H9 (cell line): Measurements from ENCODE around the gene COL23A1. TPM values are rescaled to one million over a fixed set of nuclear protein-coding genes. Genes with fewer than 3 reads are reported as not detected.

Experiments used
- DNase-seq: peaks from one replicate; pipeline ENCODE4 v3.0.0-alpha.2; 2017
- H2AFZ ChIP-seq: one replicate; pipeline ENCODE4 v1.6.1; 2013; ENCODE audit warnings: mild to moderate bottlenecking, low read length, control low read depth, moderate library complexity
- H2AK5ac ChIP-seq: 2 replicates; pipeline ENCODE4 v1.6.1; 2013; ENCODE audit warnings: low read length, control low read depth, mixed read lengths; ENCODE audit not compliant: insufficient read length
- H2BK120ac ChIP-seq: one replicate; pipeline ENCODE4 v1.6.1; 2013; ENCODE audit warnings: low read depth, mild to moderate bottlenecking, low read length, control low read depth, inconsistent platforms; ENCODE audit not compliant: poor library complexity, severe bottlenecking
- H2BK12ac ChIP-seq: 2 replicates; pipeline ENCODE4 v1.6.1; 2013; ENCODE audit warnings: low read length, control low read depth, mixed read lengths, low read depth; ENCODE audit not compliant: insufficient read length
- H2BK15ac ChIP-seq: 2 replicates; pipeline ENCODE4 v1.6.1; 2013; ENCODE audit warnings: low read depth, low read length, control low read depth
- H2BK20ac ChIP-seq: one replicate; pipeline ENCODE4 v1.6.1; 2013; ENCODE audit warnings: low read depth, mild to moderate bottlenecking, low read length, control low read depth, inconsistent platforms; ENCODE audit not compliant: poor library complexity, severe bottlenecking
- H2BK5ac ChIP-seq: 2 replicates; pipeline ENCODE4 v1.6.1; 2013; ENCODE audit warnings: low read length, control low read depth, mixed read lengths; ENCODE audit not compliant: insufficient read length
- H3K14ac ChIP-seq: 2 replicates; pipeline ENCODE4 v1.6.1; 2013; ENCODE audit warnings: low read length, control low read depth; ENCODE audit not compliant: insufficient read depth
- H3K18ac ChIP-seq: 2 replicates; pipeline ENCODE4 v1.6.1; 2013; ENCODE audit warnings: low read depth, mild to moderate bottlenecking, mixed read lengths, low read length, control low read depth; ENCODE audit not compliant: insufficient read length
- H3K23ac ChIP-seq: 2 replicates; pipeline ENCODE4 v1.6.1; 2013; ENCODE audit warnings: low read length, control low read depth, mixed read lengths, low read depth; ENCODE audit not compliant: insufficient read length
- H3K23me2 ChIP-seq: 2 replicates; pipeline ENCODE4 v1.6.1; 2013; ENCODE audit warnings: low read depth, mild to moderate bottlenecking, mixed read lengths, low read length, control low read depth; ENCODE audit not compliant: insufficient read length, poor library complexity, severe bottlenecking
- H3K27ac ChIP-seq: 2 replicates; pipeline ENCODE4 v1.5.1; 2013; ENCODE audit warnings: low read length, control low read depth, mixed read lengths, low read depth; ENCODE audit not compliant: insufficient read length
- H3K27me3 ChIP-seq: 2 replicates; pipeline ENCODE4 v1.6.1; 2013; ENCODE audit warnings: low read length, control low read depth, inconsistent platforms; ENCODE audit not compliant: insufficient read depth
- H3K4ac ChIP-seq: 2 replicates; pipeline ENCODE4 v1.6.1; 2013; ENCODE audit warnings: low read depth, mild to moderate bottlenecking, control low read depth, inconsistent platforms, low read length, moderate library complexity
- H3K4me1 ChIP-seq: 2 replicates; pipeline ENCODE4 v1.6.1; 2013; ENCODE audit warnings: low read length, control low read depth, inconsistent platforms; ENCODE audit not compliant: insufficient read depth
- H3K4me2 ChIP-seq: 2 replicates; pipeline ENCODE4 v1.6.1; 2013; ENCODE audit warnings: low read length, control low read depth, mixed read lengths; ENCODE audit not compliant: insufficient read length, insufficient read depth
- H3K56ac ChIP-seq: 2 replicates; pipeline ENCODE4 v1.6.1; 2013; ENCODE audit warnings: low read depth, mild to moderate bottlenecking, mixed read lengths, low read length, control low read depth; ENCODE audit not compliant: insufficient read length
- H3K79me1 ChIP-seq: 2 replicates; pipeline ENCODE4 v1.6.1; 2013; ENCODE audit warnings: low read depth, mild to moderate bottlenecking, moderate library complexity, low read length, control low read depth, inconsistent platforms; ENCODE audit not compliant: insufficient read depth, poor library complexity, severe bottlenecking
- H3K79me2 ChIP-seq: 2 replicates; pipeline ENCODE4 v1.6.1; 2013; ENCODE audit warnings: low read length, control low read depth, inconsistent platforms; ENCODE audit not compliant: insufficient read depth
- H3K9ac ChIP-seq: 2 replicates; pipeline ENCODE4 v1.6.1; 2013; ENCODE audit warnings: low read length, control low read depth, mixed read lengths; ENCODE audit not compliant: insufficient read length; ENCODE audit errors: extremely low read depth
- H3K9me3 ChIP-seq: one replicate; pipeline ENCODE4 v1.6.1; 2013; ENCODE audit warnings: low read depth, low read length, inconsistent platforms; ENCODE audit not compliant: control insufficient read depth
- H3T11ph ChIP-seq: one replicate; pipeline ENCODE4 v1.6.1; 2013; ENCODE audit warnings: mild to moderate bottlenecking, low read length, control low read depth, inconsistent platforms
- H4K20me1 ChIP-seq: one replicate; pipeline ENCODE4 v1.6.1; 2013; ENCODE audit not compliant: control insufficient read depth, insufficient read length, insufficient read depth
- H4K5ac ChIP-seq: 2 replicates; pipeline ENCODE4 v1.6.1; 2013; ENCODE audit warnings: low read depth, mild to moderate bottlenecking, mixed read lengths, low read length, control low read depth; ENCODE audit not compliant: insufficient read length
- H4K8ac ChIP-seq: replicated peaks from 2 replicates; pipeline ENCODE4 v1.6.1; 2013; ENCODE audit warnings: low read length, control low read depth, mixed read lengths, low read depth; ENCODE audit not compliant: insufficient read length
- H4K91ac ChIP-seq: 2 replicates; pipeline ENCODE4 v1.6.1; 2013; ENCODE audit warnings: low read depth, mild to moderate bottlenecking, moderate library complexity, mixed read lengths, low read length, control low read depth; ENCODE audit not compliant: insufficient read length
- H3K27ac Mint-ChIP-seq, 3 experiments: 2 replicates in 2 of 3; 3 replicates in 1 of 3; pipeline ENCODE4 v1.8.0; 2020 to 2021; ENCODE audit warnings: mixed read lengths in 3 of 3, mild to moderate bottlenecking in 1 of 3, moderate library complexity in 1 of 3
- H3K27me3 Mint-ChIP-seq: 2 replicates; pipeline ENCODE4 v1.8.0; 2021; ENCODE audit warnings: low read depth, mild to moderate bottlenecking, moderate library complexity, mixed read lengths
- H3K36me3 Mint-ChIP-seq, 3 experiments: 2 replicates in 2 of 3; 3 replicates in 1 of 3; pipeline ENCODE4 v1.8.0; 2020 to 2021; ENCODE audit warnings: low read depth in 3 of 3, mixed read lengths in 3 of 3; ENCODE audit not compliant: insufficient read depth in 1 of 3
- H3K4me1 Mint-ChIP-seq, 2 experiments: 2 replicates each; pipeline ENCODE4 v1.8.0; 2020; ENCODE audit warnings: mixed read lengths in 2 of 2
- H3K4me3 Mint-ChIP-seq, 2 experiments: 2 replicates in 1 of 2; 3 replicates in 1 of 2; pipeline ENCODE4 v1.8.0; 2020 to 2021; ENCODE audit warnings: mild to moderate bottlenecking in 2 of 2, mixed read lengths in 2 of 2, moderate library complexity in 1 of 2
- H3K9me3 Mint-ChIP-seq, 2 experiments: 2 replicates in 1 of 2; 3 replicates in 1 of 2; pipeline ENCODE4 v1.8.0; 2020; ENCODE audit warnings: mild to moderate bottlenecking in 2 of 2, mixed read lengths in 2 of 2, moderate library complexity in 1 of 2
- CTCF ChIP-seq: fragments of 200-600 bp; sonication (generic); conservative IDR thresholded peaks from 3 replicates; pipeline ENCODE4 v1.8.0; 2021; ENCODE audit warnings: antibody characterized with exemption, mild to moderate bottlenecking
- WGBS: extraction: QIAGEN DNeasy Blood & Tissue Kit; methylation state at CpG from one replicate; pipeline ENCODE4 v1.1.7; 2013; ENCODE audit warnings: missing lambda C conversion rate, low lambda C conversion rate, mixed read lengths; ENCODE audit not compliant: insufficient read length; ENCODE audit errors: extremely low coverage; 5-methylcytosine and 5-hydroxymethylcytosine counted together
- total RNA-seq: library from RNA; stranded (reverse); gene quantifications from 2 replicates; pipeline ENCODE4 v1.2.1, GENCODE V29; 2021

Gene COL23A1
- total RNA-seq, 1 experiment from 2014 or later = 2.6 TPM

GRCh38 chr5:178341091-178341850 is 248.9 kb downstream of the COL23A1 start:
- Histone ChIP-seq H4K5ac (no peak overlapping the region), H2BK20ac (no peak overlapping the region), H2AK5ac (no peak overlapping the region), H3K79me1 (no peaks in the 10 kb centered on the region), H3K27ac (no peak overlapping the region), H3K56ac (no peak overlapping the region), H2AFZ (no peak overlapping the region), H2BK12ac (no peak overlapping the region), H3K4me1 (no peaks in the 10 kb centered on the region), H3K23ac (no peak overlapping the region), H3K9me3 (no peaks in the 10 kb centered on the region), H2BK120ac (no peak overlapping the region), H3K27me3 (no peaks in the 10 kb centered on the region), H2BK15ac (no peak overlapping the region), H3K9ac (no peak overlapping the region), H3T11ph (no peak overlapping the region), H4K20me1 (no peaks in the 10 kb centered on the region), H2BK5ac (no peak overlapping the region), H4K91ac (no peak overlapping the region), H3K18ac (no peak overlapping the region), H3K4ac (no peak overlapping the region), H3K79me2 (no peaks in the 10 kb centered on the region), H4K8ac (no peak overlapping the region), H3K23me2 (no peaks in the 10 kb centered on the region), H3K4me2 (no peak overlapping the region), H3K14ac (peak overlapping the region; percentile 63; the same call in 1 of the 2 replicates)
- H3K4me1 Mint-ChIP-seq = peaks cover 6 to 11% of the 10 kb centered on the region in 2 experiments
- no peaks in the 10 kb centered on the region for H3K27me3 Mint-ChIP-seq
- no peaks in the 10 kb centered on the region for H3K9me3 Mint-ChIP-seq
- no CpG with 5 or more reads among the region's 15 CpGs for WGBS
- no peak overlapping the region for H3K4me3 Mint-ChIP-seq
- no peak for TF ChIP-seq CTCF
- no peak for DNase-seq
- H3K27ac Mint-ChIP-seq = no peak overlapping the region; a peak in 1 of 7 replicates
- no peaks in the 10 kb centered on the region for H3K36me3 Mint-ChIP-seq
